ENCODE results near the gene PEAK1. TPM values are rescaled to one million over a fixed set of nuclear protein-coding genes. Genes with fewer than 3 reads are reported as not detected.
"Not testable (repeated sequence)": the region's sequence is repeated elsewhere in the genome, so short reads cannot be mapped to it uniquely, and the experiment has no call there.

PEAK1 gene
- total and polyA plus RNA-seq, 2 experiments from 2014 or later = 7.8 to 34.1 TPM

- TF ChIP-seq ETS1 (IDR thresholded peaks at IDR 0.05) = no peak
Observed at GRCh38 chr15:77185242-77185785, 234.6 kb downstream of the PEAK1 start (continued).

GRCh38 chr15:77184352-77184751, 235.6 kb downstream of the PEAK1 start:
- not testable (repeated sequence) for H3K79me2 ChIP-seq (replicated peaks; ENCODE audit: insufficient read depth); H2AFZ ChIP-seq; H3K36me3 ChIP-seq (ENCODE audit: insufficient read depth); H3K27ac ChIP-seq (ENCODE audit: low read depth); H3K4me1 Mint-ChIP-seq; H3K36me3 Mint-ChIP-seq (ENCODE audit: low read depth); H3K4me1 ChIP-seq (ENCODE audit: insufficient read depth); DNase-seq (ENCODE audit: low spot score); ATAC-seq; H3K9me3 Mint-ChIP-seq; H3K4me3 ChIP-seq; H4K20me1 ChIP-seq (replicated peaks; ENCODE audit: insufficient read depth); H3K9me2 ChIP-seq (ENCODE audit: insufficient read depth); H3F3A ChIP-seq (replicated peaks; ENCODE audit: low read depth); H3K27ac Mint-ChIP-seq; H3K4me3 Mint-ChIP-seq; H3K27me3 Mint-ChIP-seq (ENCODE audit: insufficient read depth, low read depth, poor library complexity); H3K4me2 ChIP-seq; H3K27me3 ChIP-seq (ENCODE audit: insufficient read depth)

- no peak overlapping the region for H3K4me3 ChIP-seq
- no peak overlapping the region for H3K27ac ChIP-seq (ENCODE audit: low read depth)
- no peak for ATAC-seq
- no peaks in the 10 kb centered on the region for H4K20me1 ChIP-seq (replicated peaks; ENCODE audit: insufficient read depth)
- H3K36me3 ChIP-seq (ENCODE audit: insufficient read depth) = no peaks in the 10 kb centered on the region
- H3K79me2 ChIP-seq (replicated peaks; ENCODE audit: insufficient read depth) = no peaks in the 10 kb centered on the region
- DNase-seq (ENCODE audit: low spot score) = no peak
- H3K27me3 ChIP-seq (ENCODE audit: insufficient read depth) = no peaks in the 10 kb centered on the region
- 0 out of 2 replicates have a peak, but pooled peaks cover 4% of the 10 kb centered on the region for H3F3A ChIP-seq (replicated peaks; ENCODE audit: low read depth)
- TF ChIP-seq ZNF331 (CRISPR knock-in tag; IDR thresholded peaks at IDR 0.05; ENCODE audit: low read depth) (no peak), EZH2phosphoT487 (IDR thresholded peaks at IDR 0.05; ENCODE audit: unreplicated experiment) (no peak), POLR2AphosphoS5 (IDR thresholded peaks at IDR 0.05; ENCODE audit: low read depth) (no peak), ETS1 (IDR thresholded peaks at IDR 0.05) (no peak), JUNB (IDR thresholded peaks at IDR 0.05; ENCODE audit: unreplicated experiment) (no peak), ZNF114 (CRISPR knock-in tag; IDR thresholded peaks at IDR 0.05) (no peak), STAT1 (IDR thresholded peaks at IDR 0.05; ENCODE audit: unreplicated experiment) (no peak), CTCF (conservative IDR thresholded peaks at IDR 0.05; ENCODE audit: low read depth in 2 of 2) (no peak)
- H3K4me1 ChIP-seq (ENCODE audit: insufficient read depth) = no peaks in the 10 kb centered on the region; the same call in 1 of the 2 replicates
- no peaks in the 10 kb centered on the region for H3K9me3 Mint-ChIP-seq
- 0 out of 2 replicates have a peak, but pooled peaks cover 4% of the 10 kb centered on the region for H3K9me2 ChIP-seq (ENCODE audit: insufficient read depth)
- H3K4me2 ChIP-seq = no peak overlapping the region
- no peaks in the 10 kb centered on the region for H3K27me3 Mint-ChIP-seq (ENCODE audit: insufficient read depth, low read depth, poor library complexity)
- no peak overlapping the region for H2AFZ ChIP-seq
- H3K4me1 Mint-ChIP-seq = no peaks in the 10 kb centered on the region; the same call in 2 of the 3 replicates
- no peak overlapping the region for H3K4me3 Mint-ChIP-seq
- peaks cover 8% of the 10 kb centered on the region; the same call in 2 of the 3 replicates for H3K36me3 Mint-ChIP-seq (ENCODE audit: low read depth)
- H3K27ac Mint-ChIP-seq = no peak overlapping the region
Observed at GRCh38 chr15:77183066-77183465, 236.8 kb downstream of the PEAK1 start.
